ENCODE results near the gene FHL3.
"Not testable (repeated sequence)": the region's sequence is repeated elsewhere in the genome, so short reads cannot be mapped to it uniquely, and the experiment has no call there.

DNA sequence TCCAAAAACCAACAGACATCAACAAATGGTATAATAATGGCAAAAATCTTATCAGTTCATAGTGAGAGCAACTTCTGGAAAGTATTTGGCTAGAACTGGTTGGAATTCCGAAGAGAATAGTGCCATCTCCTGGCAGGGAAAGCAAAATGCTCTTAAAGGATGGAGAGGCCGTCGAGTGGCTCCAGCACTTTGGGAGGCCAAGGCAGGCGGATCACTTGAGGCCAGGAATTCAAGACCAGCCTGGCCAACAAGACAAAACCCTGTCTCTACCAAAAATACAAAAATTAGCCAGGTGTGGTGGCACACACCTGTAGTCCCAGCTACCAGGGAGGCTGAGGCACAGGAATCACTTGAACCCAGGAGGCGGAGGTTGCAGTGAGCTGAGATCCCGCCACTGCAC lies 30.2 kb downstream of the FHL3 start:
- TF ChIP-seq, protein P1, sequence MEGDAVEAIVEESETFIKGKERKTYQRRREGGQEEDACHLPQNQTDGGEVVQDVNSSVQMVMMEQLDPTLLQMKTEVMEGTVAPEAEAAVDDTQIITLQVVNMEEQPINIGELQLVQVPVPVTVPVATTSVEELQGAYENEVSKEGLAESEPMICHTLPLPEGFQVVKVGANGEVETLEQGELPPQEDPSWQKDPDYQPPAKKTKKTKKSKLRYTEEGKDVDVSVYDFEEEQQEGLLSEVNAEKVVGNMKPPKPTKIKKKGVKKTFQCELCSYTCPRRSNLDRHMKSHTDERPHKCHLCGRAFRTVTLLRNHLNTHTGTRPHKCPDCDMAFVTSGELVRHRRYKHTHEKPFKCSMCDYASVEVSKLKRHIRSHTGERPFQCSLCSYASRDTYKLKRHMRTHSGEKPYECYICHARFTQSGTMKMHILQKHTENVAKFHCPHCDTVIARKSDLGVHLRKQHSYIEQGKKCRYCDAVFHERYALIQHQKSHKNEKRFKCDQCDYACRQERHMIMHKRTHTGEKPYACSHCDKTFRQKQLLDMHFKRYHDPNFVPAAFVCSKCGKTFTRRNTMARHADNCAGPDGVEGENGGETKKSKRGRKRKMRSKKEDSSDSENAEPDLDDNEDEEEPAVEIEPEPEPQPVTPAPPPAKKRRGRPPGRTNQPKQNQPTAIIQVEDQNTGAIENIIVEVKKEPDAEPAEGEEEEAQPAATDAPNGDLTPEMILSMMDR (IDR thresholded peaks at IDR 0.05 in 8 of 11, conservative IDR thresholded peaks at IDR 0.05 in 3 of 11) = peak in 9 of 11 experiments; percentile 27 to 74 (median 59)
- TF ChIP-seq POLR2AphosphoS5 (IDR thresholded peaks at IDR 0.05) = not testable (repeated sequence)

All from spleen (tissue), 7 donors.